ENCODE results near the gene KRTAP10-9.
"Not testable (repeated sequence)": the region's sequence is repeated elsewhere in the genome, so short reads cannot be mapped to it uniquely, and the experiment has no call there.

KRTAP10-9 gene

DNA sequence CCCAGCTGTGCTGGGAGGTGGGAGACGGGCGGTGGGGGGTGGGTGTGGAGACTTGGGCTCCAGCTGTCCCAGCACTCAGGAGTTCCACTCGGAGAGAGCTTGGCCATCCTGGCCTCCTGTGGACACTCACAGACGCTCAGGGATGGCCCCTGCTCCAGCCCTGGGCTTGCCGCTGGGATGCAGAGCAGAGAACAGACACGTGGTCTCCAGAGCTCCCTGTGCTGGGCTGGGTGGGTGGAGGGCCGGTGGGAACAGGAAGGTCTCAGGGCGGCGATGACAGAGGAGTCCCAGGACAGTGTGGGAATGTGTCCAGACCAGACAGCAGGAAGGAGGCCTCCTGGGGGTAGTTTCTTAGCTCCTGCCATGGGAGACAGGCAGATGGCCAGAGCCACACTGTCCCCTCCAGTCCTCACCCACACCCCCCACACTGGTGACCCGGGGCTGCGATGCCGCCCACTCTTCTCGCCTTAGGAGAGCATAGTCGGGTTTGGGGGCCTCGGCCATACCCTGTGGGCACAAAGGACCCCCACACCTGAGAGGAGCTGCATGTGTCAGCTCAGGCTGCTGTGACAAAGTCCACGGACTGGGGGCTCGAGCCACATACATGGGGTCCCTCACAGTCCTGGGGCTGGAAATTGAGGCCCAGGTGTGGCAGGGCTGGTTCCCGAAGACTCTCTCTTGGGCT is 2.0 kb downstream of the KRTAP10-9 start:
- CTCF ChIA-PET = no interaction called here
- POLR2A ChIA-PET = no interaction called here
- TF ChIP-seq, protein P1, sequence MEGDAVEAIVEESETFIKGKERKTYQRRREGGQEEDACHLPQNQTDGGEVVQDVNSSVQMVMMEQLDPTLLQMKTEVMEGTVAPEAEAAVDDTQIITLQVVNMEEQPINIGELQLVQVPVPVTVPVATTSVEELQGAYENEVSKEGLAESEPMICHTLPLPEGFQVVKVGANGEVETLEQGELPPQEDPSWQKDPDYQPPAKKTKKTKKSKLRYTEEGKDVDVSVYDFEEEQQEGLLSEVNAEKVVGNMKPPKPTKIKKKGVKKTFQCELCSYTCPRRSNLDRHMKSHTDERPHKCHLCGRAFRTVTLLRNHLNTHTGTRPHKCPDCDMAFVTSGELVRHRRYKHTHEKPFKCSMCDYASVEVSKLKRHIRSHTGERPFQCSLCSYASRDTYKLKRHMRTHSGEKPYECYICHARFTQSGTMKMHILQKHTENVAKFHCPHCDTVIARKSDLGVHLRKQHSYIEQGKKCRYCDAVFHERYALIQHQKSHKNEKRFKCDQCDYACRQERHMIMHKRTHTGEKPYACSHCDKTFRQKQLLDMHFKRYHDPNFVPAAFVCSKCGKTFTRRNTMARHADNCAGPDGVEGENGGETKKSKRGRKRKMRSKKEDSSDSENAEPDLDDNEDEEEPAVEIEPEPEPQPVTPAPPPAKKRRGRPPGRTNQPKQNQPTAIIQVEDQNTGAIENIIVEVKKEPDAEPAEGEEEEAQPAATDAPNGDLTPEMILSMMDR (IDR thresholded peaks at IDR 0.05; ENCODE audit: control extremely low read depth, extremely low read depth, low read depth, missing control alignments) = no peak
- DNase-seq (ENCODE audit: extremely low spot score) = no peak

DNA sequence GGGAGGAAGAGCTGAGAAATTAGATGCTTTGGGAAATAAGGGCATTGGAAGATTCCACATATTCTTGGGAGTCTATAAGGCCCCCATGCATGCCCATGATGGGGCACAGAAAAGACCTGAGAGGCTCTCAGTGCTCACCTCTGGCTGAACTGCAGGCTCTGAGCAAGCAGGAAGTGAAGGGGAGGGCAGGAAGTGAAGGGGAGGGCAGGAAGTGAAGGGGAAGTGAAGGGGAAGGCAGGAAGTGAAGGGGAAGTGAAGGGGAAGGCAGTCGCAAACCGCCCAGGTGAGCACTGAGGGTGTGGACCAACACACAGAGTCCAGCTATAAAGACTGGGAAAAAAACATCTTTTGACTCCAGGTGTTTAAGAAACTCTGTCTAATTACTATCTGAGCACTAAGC is 3.5 kb downstream of the KRTAP10-9 start:
- POLR2A ChIA-PET = no interaction called here
- TF ChIP-seq, protein P1 (IDR thresholded peaks at IDR 0.05; ENCODE audit: control extremely low read depth, extremely low read depth, low read depth, missing control alignments) = no peak
- DNase-seq (ENCODE audit: extremely low spot score) = no peak
- CTCF ChIA-PET = no interaction called here

DNA sequence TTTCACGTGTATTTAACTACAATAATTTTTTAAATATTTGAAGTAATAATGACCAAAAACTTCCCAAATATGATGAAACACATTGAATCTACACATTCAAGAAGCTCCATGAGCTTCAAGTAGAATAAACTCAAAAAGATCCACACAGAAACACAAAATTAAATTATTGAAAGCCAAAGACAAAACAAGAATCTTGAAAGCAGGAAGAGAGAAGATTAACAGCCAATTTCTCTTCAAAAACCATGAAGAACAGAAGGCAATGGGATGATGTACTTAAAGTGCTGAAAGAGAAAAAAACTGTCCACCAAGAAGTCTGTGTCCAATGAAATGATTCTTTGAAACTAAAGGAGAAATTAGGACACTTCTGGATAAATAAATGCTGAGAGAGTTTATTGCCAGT is 5.2 kb downstream of the KRTAP10-9 start:
- CTCF ChIA-PET = no interaction called here
- DNase-seq (ENCODE audit: extremely low spot score) = no peak
- TF ChIP-seq, protein P1 (IDR thresholded peaks at IDR 0.05; ENCODE audit: control extremely low read depth, extremely low read depth, low read depth, missing control alignments) = no peak
- POLR2A ChIA-PET = no interaction called here

DNA sequence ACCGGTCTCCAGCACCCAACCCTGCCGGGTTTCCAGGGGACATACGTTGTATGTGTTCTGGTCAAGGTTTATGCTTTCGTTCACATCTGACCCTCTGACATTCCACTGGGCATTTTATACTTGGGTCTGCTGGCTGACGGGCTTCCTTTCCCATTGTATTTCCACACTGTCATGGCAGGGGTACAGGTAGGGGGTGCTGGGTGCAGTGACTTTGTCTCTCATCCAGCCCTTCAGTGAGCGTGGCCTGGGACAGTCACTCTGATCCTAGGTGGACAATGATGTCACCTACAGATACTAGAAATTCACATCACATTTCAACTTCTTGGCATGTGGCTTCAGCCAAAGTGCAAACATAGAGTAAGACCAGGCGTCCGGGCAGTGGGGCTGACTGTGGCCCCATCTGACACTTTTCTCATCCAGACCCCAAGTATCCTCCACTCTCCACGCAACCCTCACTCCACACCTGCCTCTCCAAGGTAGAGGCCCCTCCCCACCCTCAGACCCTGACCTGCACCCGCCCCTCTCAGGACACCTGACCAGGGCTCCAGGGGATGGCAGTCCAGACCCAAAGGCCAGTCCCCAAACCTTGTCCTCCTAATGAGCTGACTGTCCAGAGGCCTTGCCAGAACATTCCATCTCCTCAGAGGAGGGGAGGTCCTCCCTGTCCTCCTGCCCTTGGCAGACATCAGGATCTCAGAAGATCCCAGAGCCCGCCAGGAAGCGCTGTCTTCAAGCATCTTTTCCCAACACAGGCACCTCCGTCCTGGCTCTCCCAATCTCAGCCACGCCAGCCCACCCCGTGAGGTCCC is 9.5 kb downstream of the KRTAP10-9 start:
- ChIA-PET POLR2A (no interaction called here), CTCF (no interaction called here)
- DNase-seq (ENCODE audit: extremely low spot score) = no peak
- TF ChIP-seq, protein P1 (IDR thresholded peaks at IDR 0.05; ENCODE audit: control extremely low read depth, extremely low read depth, low read depth, missing control alignments) = no peak

DNA sequence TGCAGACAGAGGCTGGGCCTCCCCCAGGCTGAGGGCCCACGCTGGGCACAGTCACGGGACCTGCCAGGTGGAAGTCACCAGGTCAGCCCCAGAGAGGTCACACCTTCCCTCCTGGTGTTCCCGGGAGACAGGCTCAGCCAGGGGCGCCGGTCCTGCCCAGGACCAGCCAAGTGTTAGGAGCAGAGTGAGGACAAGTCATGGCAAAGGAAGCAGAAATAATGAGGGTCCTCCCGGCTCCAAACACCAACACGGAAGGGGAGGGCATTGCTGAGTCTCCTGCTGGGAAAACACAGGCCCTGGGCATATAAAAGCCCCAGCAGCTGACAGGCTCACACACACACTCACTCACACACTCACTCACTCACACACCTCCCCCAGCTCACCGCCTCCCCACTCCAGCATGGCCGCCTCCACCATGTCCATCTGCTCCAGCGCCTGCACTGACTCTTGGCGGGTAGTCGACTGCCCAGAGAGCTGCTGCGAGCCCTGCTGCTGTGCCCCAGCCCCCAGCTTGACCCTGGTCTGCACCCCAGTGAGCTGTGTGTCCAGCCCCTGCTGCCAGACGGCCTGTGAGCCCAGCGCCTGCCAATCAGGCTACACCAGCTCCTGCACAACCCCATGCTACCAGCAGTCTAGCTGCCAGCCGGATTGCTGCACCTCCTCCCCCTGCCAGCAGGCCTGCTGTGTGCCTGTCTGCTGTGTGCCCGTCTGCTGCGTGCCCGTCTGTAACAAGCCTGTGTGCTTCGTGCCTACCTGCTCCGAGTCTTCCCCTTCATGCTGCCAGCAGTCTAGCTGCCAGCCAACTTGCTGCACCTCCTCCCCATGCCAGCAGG is 10.3 kb downstream of the KRTAP10-9 start, which contains the start of gene KRTAP10-10:
TSS of gene KRTAP10-10 (plus strand) at position 339 of the 833 bp plus-strand sequence. CDS start at position 401, 62 bp downstream.
- CTCF ChIA-PET = no interaction called here
- TF ChIP-seq, protein P1 (IDR thresholded peaks at IDR 0.05; ENCODE audit: control extremely low read depth, extremely low read depth, low read depth, missing control alignments) = no peak
- DNase-seq (ENCODE audit: extremely low spot score) = no peak
- POLR2A ChIA-PET = no interaction called here

DNA sequence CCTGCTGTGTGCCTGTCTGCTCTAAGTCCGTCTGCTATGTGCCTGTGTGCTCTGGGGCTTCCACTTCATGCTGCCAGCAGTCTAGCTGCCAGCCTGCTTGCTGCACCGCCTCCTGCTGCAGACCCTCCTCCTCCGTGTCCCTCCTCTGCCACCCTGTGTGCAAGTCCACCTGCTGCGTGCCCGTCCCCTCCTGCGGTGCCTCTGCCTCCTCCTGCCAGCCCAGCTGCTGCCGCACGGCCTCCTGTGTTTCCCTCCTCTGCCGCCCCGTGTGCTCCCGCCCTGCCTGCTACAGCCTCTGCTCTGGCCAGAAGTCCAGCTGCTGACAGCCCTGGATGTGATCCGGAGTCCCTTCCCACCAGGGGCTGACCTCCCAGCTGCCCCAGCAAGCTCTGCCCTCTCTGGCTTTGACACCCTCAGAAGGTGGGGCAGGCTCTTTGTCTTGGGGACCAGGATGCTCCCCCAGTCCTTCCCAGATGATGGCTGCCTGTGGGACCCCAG is 11.0 kb downstream of the KRTAP10-9 start:
- CTCF ChIA-PET; POLR2A ChIA-PET; DNase-seq (ENCODE audit: extremely low spot score): not testable (repeated sequence)

DNA sequence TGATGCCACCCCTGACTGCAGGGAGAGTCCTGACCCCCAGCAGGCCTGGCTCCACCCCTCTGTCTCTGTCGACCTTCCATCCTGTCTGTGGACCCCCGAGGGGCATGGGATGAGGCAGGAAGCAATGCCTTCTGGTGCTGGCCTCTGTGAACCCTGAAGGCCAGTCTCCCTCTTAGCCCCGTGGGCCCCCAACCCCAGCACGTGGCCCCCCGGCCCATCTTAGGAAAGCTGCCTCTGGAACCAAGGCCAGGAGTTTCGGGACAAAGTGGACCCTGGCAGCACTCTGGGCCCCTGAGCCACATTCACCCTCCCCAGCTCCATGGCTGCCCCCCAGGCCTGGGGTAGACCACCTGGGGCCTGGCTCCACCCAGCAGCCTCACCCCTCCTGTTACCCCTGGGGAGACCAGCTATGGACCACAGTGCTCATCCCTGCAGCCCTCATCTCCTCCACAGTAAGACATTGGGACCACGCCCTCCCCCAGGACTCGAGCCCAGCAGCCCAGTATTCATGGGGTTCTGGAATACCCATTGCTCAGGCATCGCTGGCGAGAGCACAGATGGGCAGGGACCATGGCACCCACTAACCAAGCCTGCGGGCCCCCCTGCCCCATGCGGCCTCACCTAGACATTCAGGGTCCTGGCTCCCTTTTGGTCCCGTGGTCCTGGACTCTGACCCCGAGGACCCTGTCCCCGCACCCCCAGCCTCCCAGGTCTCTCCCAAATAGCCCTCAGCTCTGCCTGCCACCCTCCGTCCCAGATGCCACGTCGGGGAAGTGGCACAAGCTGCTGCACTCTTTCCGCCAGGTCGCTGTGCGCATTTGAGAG is 11.8 kb downstream of the KRTAP10-9 start:
- DNase-seq (ENCODE audit: extremely low spot score); POLR2A ChIA-PET; CTCF ChIA-PET: not testable (repeated sequence)

All from GM10248 (cell line).